ENCODE results near the gene RAB24.
"Not testable (repeated sequence)": the region's sequence is repeated elsewhere in the genome, so short reads cannot be mapped to it uniquely, and the experiment has no call there.

The RAB24 gene

DNA sequence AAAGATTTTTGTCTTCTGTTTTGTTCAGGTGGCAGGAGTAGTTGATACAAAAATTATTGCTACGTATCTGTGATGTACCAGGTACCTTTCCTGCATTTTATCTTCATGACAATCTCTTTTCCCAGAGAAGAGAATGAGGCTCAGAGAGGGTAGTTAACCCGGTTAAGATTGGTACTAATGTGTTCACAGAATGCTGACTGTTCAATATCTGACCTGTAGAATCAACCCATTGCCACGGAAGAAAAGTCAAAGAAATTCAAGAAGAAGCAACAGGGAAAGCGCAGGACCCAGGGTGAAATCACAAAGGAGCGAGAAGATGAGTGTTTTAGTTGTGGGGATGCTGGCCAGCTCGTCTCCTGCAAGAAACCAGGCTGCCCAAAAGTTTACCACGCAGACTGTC lies 11.8 kb downstream of the RAB24 start:
- DNase-seq = no peak

DNA sequence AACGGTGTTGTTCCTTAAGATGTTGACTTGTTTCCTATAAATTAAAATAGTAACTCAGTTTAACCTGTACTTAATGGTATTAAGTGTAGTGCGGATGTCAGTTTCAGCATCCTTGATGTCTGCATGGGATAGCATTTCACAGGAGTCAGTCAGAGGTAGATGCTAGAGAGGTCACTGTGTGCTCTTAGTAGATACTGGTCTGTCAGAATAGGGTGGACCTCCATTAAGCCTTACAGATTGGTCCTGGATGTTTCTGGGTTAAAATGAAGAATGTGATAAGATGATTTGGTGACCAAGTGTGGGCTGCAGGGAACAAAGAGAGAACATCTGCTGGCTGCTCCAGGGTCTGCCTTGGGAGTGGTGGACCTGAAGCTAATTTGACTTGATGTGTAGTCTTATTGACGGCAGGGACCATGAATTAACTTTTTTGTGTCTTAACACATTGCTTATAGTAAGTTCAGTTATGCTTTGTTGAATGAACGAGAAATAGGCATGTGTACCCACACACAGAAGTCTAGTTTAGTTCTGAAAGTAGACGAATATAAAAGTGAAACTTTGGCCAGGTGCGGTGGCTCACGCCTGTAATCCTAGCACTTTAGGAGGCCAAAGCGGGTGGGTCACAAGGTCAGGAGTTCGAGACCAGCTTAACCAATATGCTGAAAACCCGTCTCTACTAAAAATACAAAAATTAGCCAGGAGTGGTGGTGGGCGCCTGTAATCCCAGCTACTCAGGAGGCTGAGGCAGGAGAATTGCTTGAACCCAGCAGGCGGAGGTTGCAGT lies 12.5 kb downstream of the RAB24 start:
- DNase-seq = no peak

DNA sequence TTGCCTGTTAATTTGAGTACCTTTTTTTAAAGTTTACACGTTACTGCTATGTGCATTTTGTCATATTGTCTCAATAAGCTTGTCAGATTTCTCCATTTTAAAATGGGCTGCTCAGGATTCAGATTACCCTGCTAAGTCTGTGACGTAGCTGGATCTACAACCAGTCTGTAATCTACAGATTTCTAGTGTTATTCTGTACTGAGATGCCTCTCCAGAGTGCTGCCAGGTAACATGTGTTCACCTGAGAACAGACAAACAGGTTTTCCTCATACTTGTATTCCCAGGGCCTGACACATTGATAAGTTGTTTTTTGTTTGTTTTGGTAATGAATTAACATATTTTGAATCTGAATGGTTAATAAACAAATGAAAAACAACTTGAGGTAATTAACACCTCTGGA lies 15.3 kb downstream of the RAB24 start:
- DNase-seq = no peak

DNA sequence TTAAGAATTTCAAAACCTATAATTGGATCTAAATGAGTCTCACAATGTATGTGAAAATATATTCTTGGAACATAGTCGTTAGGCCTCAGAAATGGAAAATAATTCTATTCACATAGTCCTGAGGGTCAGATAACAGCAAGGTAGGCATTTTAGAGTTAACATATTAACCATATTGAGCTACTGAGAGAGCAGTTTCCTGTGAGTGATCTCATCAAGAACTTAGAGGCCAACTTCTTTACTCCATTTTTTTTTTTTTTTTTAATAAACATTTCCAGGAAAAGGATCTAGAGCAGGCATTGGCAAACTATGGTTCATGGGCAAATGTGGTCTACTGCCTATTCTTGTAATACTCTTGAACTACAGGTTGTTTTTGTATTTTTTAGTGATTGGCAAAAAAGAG lies 26.6 kb downstream of the RAB24 start:
- DNase-seq = no peak

DNA sequence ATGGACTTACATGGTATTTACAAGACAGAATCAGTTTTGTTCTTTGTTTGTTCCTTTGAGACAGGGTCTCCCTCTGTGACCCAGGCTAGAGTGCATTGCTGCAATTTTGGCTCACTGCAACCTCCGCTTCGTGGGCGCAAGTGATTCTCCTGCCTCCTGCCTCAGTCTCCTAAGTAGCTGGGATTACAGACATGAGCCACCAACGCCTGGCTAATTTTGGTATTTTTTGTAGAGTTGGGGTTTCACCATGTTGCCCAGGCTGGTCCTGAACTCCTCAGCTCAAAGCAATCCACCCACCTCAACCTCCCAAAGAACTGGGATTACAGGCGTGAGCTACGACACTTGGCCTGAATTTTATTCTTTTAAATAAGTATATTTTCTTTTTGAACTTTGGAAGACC lies 27.6 kb downstream of the RAB24 start:
- no peak for DNase-seq

DNA sequence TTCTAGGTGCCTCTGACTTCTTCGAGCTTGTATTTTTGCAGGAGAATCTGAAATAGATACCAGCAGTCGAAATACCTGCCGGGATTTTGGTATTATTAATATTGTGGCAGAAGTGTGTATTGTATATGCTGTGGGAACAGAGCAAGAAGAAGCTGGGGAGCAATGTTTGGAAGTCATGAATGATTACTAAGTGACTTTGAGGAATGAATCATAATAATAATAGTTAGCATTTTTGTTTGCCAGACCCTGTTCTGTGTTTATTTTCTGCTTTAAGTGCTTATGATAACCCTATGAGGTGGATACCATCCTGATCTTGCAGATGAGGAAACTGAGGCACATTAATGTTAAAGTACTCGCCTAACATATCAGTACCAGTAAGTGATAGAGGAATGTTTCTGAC lies 32.4 kb downstream of the RAB24 start:
- no peak for DNase-seq

DNA sequence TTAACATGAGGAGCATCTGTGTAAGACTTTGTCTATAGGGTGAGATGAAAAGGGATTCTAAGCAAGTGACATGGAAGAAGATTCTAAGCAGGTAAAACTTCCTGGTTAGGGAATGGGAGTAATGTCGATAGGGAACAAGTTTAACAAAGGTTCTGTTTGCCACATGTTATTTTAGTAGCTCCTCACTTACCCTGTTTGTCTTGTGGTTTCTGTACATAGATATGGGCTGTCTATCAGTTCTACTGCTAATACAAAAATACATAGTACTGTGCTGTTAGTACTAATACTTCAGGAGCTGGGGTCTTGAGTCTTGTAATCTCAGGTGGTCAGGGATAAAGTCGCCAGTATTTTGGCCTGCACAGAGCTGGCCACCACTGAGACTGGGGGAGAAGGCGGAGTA lies 32.9 kb downstream of the RAB24 start:
- no peak for DNase-seq

DNA sequence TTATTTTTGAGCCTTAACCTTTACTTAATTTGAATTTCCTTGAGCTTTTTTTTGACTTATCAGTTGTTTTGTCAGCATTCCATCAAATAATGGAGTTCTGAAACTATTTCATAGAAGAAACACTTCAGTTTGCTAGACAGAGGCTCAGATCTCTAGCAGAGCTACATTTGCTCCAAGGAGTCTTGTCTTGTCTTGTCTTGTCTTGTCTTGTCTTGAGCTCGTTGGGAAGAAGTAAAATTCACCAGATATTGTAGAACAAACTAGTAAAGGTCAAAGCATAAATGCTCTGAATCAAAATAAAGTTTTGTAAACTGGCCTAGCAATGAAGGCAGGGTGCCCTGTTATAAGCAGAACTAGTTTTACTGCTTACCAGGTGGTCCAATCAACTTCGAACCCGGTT lies 33.5 kb downstream of the RAB24 start:
- no peak for DNase-seq

DNA sequence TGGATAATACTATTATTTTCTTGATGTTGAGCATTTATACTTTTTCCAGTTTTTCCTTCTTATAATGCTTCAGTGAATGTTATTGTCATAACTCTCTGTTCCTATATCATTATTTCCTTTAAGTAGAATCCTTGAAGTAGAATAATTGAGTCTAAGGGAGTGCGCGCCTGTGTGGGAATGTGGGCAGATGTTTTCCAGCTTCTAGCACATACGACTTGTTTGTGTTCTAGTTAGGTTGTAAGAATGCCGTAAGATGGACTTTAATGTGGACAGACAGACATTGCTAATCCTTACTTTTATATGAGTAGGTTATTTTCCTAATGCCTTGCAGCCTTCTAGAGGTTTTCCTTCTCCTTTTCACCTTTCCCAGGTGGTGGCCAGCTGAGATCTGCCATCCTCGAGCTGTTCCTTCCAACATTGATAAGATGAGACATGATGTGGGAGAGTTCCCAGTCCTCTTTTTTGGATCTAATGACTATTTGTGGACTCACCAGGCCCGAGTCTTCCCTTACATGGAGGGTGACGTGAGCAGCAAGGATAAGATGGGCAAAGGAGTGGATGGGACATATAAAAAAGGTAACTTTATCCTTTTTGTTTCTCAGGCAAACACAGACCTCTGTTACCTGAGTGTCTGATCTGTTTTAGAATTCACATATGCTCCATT lies 34.2 kb downstream of the RAB24 start:
- DNase-seq = no peak

DNA sequence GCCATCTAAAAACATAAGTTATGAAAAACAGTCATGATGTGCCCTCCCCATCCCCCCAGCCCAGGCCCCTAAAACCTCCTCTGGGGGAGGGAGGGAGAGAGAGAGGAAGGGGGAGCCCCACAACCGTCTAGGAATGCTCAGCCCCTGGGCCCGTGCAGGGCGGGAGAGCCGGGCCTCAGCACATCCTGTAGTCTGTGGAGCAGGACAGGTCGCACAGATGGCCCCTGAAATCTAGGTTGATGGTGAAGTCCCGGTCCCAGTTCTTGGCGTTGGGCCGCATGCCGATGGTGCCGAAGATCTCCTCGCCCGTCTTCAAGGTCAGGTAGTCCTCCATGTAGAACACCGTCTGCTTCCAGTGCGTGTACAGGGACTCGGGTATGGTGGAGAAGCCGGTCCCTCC lies 38.1 kb downstream of the RAB24 start:
- no peak for DNase-seq

DNA sequence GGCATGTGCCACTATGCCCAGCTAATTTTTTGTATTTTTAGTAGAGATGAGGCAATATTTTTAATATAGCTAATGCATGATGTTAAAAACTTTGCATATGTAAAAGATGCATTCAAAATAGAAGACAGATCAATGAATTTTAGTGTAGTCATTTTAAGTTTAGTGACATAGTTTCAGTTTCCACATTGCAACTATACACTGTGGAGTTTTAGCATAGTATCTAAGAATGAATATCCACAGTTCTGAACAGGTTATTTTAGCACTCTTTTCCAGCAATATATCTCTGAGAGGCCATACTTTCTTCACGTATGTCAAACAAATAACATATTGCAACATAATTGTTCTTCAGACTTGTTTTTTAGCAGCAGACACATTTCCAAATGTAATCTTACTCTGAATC lies 39.3 kb downstream of the RAB24 start:
- DNase-seq = no peak

DNA sequence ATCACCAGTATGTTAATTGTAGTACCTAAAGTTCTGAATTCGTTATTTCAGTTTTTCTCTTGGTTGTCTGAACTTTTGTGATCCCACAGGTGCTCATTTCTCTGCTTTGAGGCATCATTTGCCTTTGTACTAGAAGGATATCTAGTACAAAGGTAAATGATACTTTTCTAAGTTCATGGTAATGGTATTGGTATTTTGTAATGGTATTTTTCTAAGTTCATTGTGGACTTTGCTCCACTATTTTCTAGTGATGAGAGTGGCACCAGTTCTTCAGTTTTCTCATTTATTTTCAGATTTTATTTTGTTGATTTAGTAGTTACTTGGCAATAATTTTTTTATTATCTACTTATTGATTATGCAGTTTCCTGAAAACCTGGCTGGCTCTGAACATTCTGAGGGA lies 42.0 kb downstream of the RAB24 start:
- DNase-seq = no peak

DNA sequence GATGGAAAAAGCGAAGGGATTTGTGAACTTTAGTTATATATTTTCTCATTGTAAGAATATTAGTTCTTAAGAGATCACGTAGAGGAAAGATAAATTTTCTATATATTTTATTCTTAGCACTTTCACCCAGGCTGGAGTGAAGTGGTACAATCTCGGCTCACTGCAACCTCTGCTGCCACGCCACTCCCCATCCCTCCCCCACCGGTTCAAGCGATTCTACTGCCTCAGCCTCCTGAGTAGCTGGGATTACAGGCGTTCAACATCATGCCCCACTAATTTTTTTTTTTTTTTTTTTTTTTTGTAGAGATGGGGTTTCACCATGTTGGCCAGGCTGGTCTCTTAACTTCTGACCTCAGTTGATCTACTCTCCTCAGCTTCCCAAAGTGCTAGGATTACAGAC lies 42.6 kb downstream of the RAB24 start:
- DNase-seq = no peak

DNA sequence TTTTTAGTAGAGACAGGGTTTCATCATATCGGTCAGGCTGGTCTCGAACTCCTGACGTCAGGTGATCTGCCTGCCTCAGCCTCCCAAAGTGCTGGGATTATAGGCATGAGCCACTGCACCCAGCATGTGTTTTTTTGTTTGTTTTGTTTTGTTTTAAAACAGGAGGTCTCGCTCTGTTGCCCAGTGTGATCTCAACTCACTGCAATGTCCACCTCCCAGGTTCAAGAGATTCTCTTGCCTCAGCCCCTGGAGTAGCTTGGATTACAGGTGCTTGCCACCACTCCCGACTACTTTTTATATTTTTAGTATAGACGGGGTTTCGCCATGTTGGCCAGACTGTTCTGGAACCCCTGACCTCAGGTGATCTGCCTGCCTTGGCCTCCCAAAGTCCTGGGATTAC lies 44.8 kb downstream of the RAB24 start:
- not testable (repeated sequence) for DNase-seq

DNA sequence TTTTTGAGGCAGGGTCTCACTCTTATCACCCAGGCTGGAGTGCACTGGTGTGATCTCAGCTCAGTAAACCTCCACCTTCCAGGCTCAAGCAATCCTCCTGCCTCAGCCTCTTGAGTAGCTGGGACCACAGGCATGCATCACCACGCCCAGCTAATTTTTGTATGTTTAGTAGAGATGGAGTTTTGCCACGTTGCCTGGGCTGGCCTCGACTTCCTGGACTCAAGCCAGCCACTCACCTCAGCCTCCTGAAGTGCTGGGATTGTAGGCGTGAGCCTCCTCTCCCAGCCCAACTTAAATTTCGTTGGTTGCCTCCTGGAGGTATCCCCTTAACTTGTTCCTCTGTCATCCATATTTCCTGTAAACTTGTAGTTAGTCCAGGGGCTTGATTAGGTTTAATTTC lies 47.2 kb downstream of the RAB24 start:
- no peak for DNase-seq

DNA sequence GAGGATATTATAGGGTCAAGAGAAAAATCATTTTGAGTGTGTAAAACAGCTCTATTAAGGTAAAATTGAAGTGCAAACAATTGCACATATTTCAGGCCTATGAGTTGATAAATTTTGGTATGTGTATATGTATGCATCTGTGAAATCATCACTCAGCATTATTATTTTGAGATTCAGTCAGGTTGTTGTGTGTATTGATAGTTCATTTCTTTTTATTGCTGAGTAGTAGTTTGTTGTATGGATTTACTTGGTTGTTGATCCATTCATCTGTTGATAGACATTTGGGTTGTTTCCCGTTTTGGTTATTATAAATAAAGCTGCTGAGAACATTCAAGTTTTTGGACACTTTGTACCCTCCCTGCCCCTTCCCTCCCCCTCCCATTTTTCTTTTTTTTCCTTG lies 50.3 kb downstream of the RAB24 start:
- DNase-seq = no peak

All from hematopoietic multipotent progenitor cell treated with erythropoietin and hydrocortisone succinate and interleukin-3 and kit ligand, for 8 days (in vitro differentiated cells).